Measurements from ENCODE around the gene NUBP1. TPM values are rescaled to one million over a fixed set of nuclear protein-coding genes. Genes with fewer than 3 reads are reported as not detected.
A peak's percentile ranks its signal among the peaks of the same experiment; 100 is the strongest.

NUBP1 gene
- polyA plus RNA-seq, 3 donors, result 52.8 to 56.6 (median 54.3) TPM

DNA sequence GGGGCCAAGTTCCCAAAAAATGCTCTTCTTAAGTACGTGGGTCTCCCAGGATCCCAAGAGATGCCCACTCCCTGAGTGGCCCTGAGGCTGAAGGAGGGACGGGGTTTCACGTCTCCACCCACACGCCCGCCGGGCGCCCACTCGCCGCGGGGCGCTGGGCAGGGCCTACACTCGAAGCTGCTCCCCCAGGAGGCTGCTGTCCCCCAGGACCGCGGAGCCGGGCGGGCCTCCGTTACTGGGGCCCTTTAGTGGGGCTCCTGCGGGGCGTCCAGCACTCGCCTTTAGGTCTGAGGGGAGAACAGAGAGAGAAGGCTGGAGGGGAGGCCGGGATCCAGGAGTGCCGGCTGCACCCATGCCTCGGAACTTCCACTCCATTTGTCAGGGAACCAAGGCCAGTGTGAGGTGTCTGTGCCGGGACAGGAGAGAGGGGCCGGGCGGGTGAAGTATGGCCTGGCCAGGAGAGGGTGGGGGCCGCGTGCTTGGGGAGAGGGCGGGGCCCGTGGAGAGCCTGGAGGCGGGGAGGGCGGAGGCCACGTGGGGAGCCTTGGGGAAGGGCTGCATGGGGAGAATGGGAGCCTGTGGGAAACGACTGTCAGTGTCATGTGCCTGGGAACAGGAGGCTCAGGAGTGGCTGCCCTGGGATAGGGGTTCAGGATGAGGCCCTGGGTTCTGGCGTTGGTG, 18.8 kb downstream of the NUBP1 start:
- H3K4me1 ChIP-seq (ENCODE audit: control insufficient read depth in 1 of 2, insufficient read depth in 2 of 2, low read length in 2 of 2), result peaks cover 26 to 44% of the 10 kb centered on the region in 2 donors
- H2AFZ ChIP-seq (ENCODE audit: insufficient read depth, low read depth, low read length, poor library complexity, severe bottlenecking), result no peak overlapping the region
- H4K20me1 ChIP-seq (ENCODE audit: insufficient read depth, low read length), result no peaks in the 10 kb centered on the region
- H3K9me3 Mint-ChIP-seq, result peaks cover 0 to 6% (median 0%) of the 10 kb centered on the region in 7 donors
- no peak overlapping the region for H3K4me2 ChIP-seq (replicated peaks; ENCODE audit: extremely low read depth, low read length, poor library complexity, severe bottlenecking)
- H3K9ac ChIP-seq (ENCODE audit: insufficient read depth, low read length, poor library complexity, severe bottlenecking), result no peak overlapping the region
- peaks cover 0 to 8% (median 0%) of the 10 kb centered on the region in 3 donors for H3K27me3 Mint-ChIP-seq (ENCODE audit: low read depth in 3 of 3)
- H3K4me3 Mint-ChIP-seq, result peak overlapping the region in 1 of 2 donors; percentile 11
- intact Hi-C loops (cut with micrococcal nuclease), result no loop called here
- H3K27ac Mint-ChIP-seq, result peak overlapping the region in 2 of 7 donors; percentile 57 to 68
- peaks cover 92 to 97% of the 10 kb centered on the region in 2 donors for H3K36me3 Mint-ChIP-seq
- H3K27ac ChIP-seq (ENCODE audit: low read depth in 1 of 2, low read length in 2 of 2), result peak overlapping the region in 1 of 2 donors; percentile 20
- H3K36me3 ChIP-seq (replicated peaks in 1 of 2; ENCODE audit: control insufficient read depth in 1 of 2, insufficient read depth in 2 of 2, low read length in 2 of 2), result peaks cover 66 to 97% of the 10 kb centered on the region in 2 donors
- DNase-seq, result no peak
- WGBS (ENCODE audit: insufficient coverage), result 91% methylated on average over 33 of the region's 35 CpGs
- H3K9me3 ChIP-seq (replicated peaks in 1 of 2; ENCODE audit: control insufficient read depth in 1 of 2, insufficient read depth in 1 of 2, low read length in 2 of 2), result no peaks in the 10 kb centered on the region
- H3K4me1 Mint-ChIP-seq, result peaks cover 46% of the 10 kb centered on the region
- H3K4me3 ChIP-seq (replicated peaks in 1 of 3; ENCODE audit: low read depth in 2 of 3, low read length in 3 of 3), result no peak overlapping the region
- no peaks in the 10 kb centered on the region for H3K27me3 ChIP-seq (ENCODE audit: control insufficient read depth in 2 of 2, insufficient read depth in 2 of 2, low read length in 2 of 2)
- TF ChIP-seq, protein P1, sequence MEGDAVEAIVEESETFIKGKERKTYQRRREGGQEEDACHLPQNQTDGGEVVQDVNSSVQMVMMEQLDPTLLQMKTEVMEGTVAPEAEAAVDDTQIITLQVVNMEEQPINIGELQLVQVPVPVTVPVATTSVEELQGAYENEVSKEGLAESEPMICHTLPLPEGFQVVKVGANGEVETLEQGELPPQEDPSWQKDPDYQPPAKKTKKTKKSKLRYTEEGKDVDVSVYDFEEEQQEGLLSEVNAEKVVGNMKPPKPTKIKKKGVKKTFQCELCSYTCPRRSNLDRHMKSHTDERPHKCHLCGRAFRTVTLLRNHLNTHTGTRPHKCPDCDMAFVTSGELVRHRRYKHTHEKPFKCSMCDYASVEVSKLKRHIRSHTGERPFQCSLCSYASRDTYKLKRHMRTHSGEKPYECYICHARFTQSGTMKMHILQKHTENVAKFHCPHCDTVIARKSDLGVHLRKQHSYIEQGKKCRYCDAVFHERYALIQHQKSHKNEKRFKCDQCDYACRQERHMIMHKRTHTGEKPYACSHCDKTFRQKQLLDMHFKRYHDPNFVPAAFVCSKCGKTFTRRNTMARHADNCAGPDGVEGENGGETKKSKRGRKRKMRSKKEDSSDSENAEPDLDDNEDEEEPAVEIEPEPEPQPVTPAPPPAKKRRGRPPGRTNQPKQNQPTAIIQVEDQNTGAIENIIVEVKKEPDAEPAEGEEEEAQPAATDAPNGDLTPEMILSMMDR (IDR thresholded peaks at IDR 0.05), result no peak
- H3K79me2 ChIP-seq (ENCODE audit: insufficient read depth, low read length), result peaks cover 21% of the 10 kb centered on the region

- DNase-seq, result no peak
- H3K36me3 ChIP-seq (replicated peaks in 1 of 2; ENCODE audit: control insufficient read depth in 1 of 2, insufficient read depth in 2 of 2, low read length in 2 of 2), result peaks cover 59 to 95% of the 10 kb centered on the region in 2 donors
- no peak overlapping the region for H3K27ac ChIP-seq (ENCODE audit: low read depth in 1 of 2, low read length in 2 of 2)
- peaks cover 46% of the 10 kb centered on the region for H3K4me1 Mint-ChIP-seq
- H3K9ac ChIP-seq (ENCODE audit: insufficient read depth, low read length, poor library complexity, severe bottlenecking), result no peak overlapping the region
- H3K4me1 ChIP-seq (ENCODE audit: control insufficient read depth in 1 of 2, insufficient read depth in 2 of 2, low read length in 2 of 2), result peaks cover 26 to 44% of the 10 kb centered on the region in 2 donors
- H3K36me3 Mint-ChIP-seq, result peaks cover 88 to 97% of the 10 kb centered on the region in 2 donors
- no peaks in the 10 kb centered on the region for H3K9me3 ChIP-seq (replicated peaks in 1 of 2; ENCODE audit: control insufficient read depth in 1 of 2, insufficient read depth in 1 of 2, low read length in 2 of 2)
- intact Hi-C loops (cut with micrococcal nuclease), result no loop called here
- no peaks in the 10 kb centered on the region for H4K20me1 ChIP-seq (ENCODE audit: insufficient read depth, low read length)
- H3K27ac Mint-ChIP-seq, result peak overlapping the region in 5 of 7 donors; percentile 28 to 78 (median 66)
- H3K4me3 Mint-ChIP-seq, result peak overlapping the region in 1 of 2 donors; percentile 40
- TF ChIP-seq, protein P1 (IDR thresholded peaks at IDR 0.05), result no peak
- H3K79me2 ChIP-seq (ENCODE audit: insufficient read depth, low read length), result peaks cover 21% of the 10 kb centered on the region
- H3K4me2 ChIP-seq (replicated peaks; ENCODE audit: extremely low read depth, low read length, poor library complexity, severe bottlenecking), result peak overlapping the region; percentile 19
- H3K9me3 Mint-ChIP-seq, result peaks cover 0 to 6% (median 0%) of the 10 kb centered on the region in 7 donors
- peaks cover 0 to 8% (median 0%) of the 10 kb centered on the region in 3 donors for H3K27me3 Mint-ChIP-seq (ENCODE audit: low read depth in 3 of 3)
- H2AFZ ChIP-seq (ENCODE audit: insufficient read depth, low read depth, low read length, poor library complexity, severe bottlenecking), result no peak overlapping the region
- 77% methylated on average over 5 of the region's 7 CpGs for WGBS (ENCODE audit: insufficient coverage)
- H3K4me3 ChIP-seq (replicated peaks in 1 of 3; ENCODE audit: low read depth in 2 of 3, low read length in 3 of 3), result no peak overlapping the region
- H3K27me3 ChIP-seq (ENCODE audit: control insufficient read depth in 2 of 2, insufficient read depth in 2 of 2, low read length in 2 of 2), result no peaks in the 10 kb centered on the region
Measured at GRCh38 chr16:10763456-10763855, 19.8 kb downstream of the NUBP1 start.
